ENCODE results near the gene CBFA2T2. TPM values are rescaled to one million over a fixed set of nuclear protein-coding genes. Genes with fewer than 3 reads are reported as not detected.

Gene CBFA2T2
- total RNA-seq, 1 experiment from 2014 or later, result 16.3 TPM

DNA sequence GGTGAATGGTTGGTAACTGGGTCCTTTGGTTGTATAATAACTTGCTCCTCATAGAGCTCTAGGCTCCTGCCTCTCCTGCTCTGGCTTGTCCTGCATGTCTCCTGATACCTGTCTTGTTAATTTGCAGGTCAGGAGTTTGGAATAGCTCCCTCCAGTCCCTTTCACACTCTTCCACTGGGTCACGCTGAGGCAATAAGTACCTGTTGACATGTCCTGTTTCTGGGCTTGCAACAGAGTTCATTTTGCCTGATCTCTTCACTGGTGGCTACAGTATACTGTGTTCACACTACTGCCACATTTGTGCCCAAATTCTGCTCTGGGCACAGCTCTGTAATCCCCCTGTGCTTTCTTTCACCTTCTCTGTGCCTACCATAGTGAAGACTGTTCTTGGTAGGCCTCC, 146.9 kb downstream of the CBFA2T2 start:
- Histone ChIP-seq H3K27ac (ENCODE audit: low read length) (no peak overlapping the region), H3K36me3 (ENCODE audit: control insufficient read depth, insufficient read depth, low read length) (no peaks in the 10 kb centered on the region), H3K27me3 (ENCODE audit: control insufficient read depth, insufficient read depth, low read length) (no peaks in the 10 kb centered on the region), H3K4me3 (ENCODE audit: low read depth in 2 of 2, low read length in 2 of 2) (no peak overlapping the region), H3K9me3 (ENCODE audit: control insufficient read depth, insufficient read depth, low read depth, low read length) (no peaks in the 10 kb centered on the region), H3K4me1 (ENCODE audit: control insufficient read depth, insufficient read depth, low read length) (no peaks in the 10 kb centered on the region)
- ATAC-seq (no peak), DNase-seq (ENCODE audit: low read depth, low spot score) (no peak)
- BruUV-seq (replicated peaks), result no TSS peak
- in situ Hi-C loops (cut with HindIII; ENCODE audit: low pct_unique_long_range_greater_than_20kb, low sequenced_read_pairs) (no loop called here), intact Hi-C loops (cut with micrococcal nuclease; ENCODE audit: unreplicated experiment) (no loop called here)
- ChIA-PET POLR2A (interaction anchor here (0.9 kb wide), 1 partner anchor 73 kb away, joined by 4 read pairs; no protein-coding TSS in a partner anchor), CTCF (no interaction called here)
- TF ChIP-seq SIN3A (IDR thresholded peaks at IDR 0.05; ENCODE audit: borderline replicate concordance, insufficient read depth, low read depth, low read length), result no peak
- TF ChIP-seq TCF7L2 (IDR thresholded peaks at IDR 0.05; ENCODE audit: low read depth, low read length), result no peak
- TF ChIP-seq POLR2AphosphoS5 (IDR thresholded peaks at IDR 0.05; ENCODE audit: low read depth, low read length), result no peak
- TF ChIP-seq, protein P1, sequence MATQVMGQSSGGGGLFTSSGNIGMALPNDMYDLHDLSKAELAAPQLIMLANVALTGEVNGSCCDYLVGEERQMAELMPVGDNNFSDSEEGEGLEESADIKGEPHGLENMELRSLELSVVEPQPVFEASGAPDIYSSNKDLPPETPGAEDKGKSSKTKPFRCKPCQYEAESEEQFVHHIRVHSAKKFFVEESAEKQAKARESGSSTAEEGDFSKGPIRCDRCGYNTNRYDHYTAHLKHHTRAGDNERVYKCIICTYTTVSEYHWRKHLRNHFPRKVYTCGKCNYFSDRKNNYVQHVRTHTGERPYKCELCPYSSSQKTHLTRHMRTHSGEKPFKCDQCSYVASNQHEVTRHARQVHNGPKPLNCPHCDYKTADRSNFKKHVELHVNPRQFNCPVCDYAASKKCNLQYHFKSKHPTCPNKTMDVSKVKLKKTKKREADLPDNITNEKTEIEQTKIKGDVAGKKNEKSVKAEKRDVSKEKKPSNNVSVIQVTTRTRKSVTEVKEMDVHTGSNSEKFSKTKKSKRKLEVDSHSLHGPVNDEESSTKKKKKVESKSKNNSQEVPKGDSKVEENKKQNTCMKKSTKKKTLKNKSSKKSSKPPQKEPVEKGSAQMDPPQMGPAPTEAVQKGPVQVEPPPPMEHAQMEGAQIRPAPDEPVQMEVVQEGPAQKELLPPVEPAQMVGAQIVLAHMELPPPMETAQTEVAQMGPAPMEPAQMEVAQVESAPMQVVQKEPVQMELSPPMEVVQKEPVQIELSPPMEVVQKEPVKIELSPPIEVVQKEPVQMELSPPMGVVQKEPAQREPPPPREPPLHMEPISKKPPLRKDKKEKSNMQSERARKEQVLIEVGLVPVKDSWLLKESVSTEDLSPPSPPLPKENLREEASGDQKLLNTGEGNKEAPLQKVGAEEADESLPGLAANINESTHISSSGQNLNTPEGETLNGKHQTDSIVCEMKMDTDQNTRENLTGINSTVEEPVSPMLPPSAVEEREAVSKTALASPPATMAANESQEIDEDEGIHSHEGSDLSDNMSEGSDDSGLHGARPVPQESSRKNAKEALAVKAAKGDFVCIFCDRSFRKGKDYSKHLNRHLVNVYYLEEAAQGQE (IDR thresholded peaks at IDR 0.05; ENCODE audit: insufficient read depth in 1 of 2, low read depth in 2 of 2, low read length in 1 of 2), result no peak
- no peak for TF ChIP-seq CTCF (IDR thresholded peaks at IDR 0.05)

DNA sequence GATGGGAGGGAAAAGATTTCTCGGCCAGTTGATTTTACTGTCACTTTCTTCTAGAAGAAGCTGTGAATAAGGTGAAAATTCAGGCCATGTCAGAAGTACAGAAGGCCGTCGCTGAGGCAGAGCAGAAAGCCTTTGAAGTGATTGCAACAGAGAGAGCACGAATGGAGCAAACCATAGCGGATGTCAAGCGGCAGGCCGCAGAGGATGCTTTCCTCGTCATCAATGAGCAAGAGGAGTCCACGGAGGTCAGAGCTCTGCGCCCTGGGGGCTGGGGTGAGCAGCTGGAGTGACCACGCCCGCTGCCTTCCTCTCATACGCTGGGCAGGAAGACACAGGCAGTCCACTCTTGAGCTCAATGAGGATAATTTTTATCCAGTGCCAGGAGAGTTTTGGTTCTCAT, 150.4 kb downstream of the CBFA2T2 start:
- in situ Hi-C loops (cut with HindIII; ENCODE audit: low pct_unique_long_range_greater_than_20kb, low sequenced_read_pairs) (no loop called here), intact Hi-C loops (cut with micrococcal nuclease; ENCODE audit: unreplicated experiment) (no loop called here)
- DNase-seq (ENCODE audit: low read depth, low spot score) (no peak), ATAC-seq (no peak)
- Histone ChIP-seq H3K36me3 (ENCODE audit: control insufficient read depth, insufficient read depth, low read length) (no peaks in the 10 kb centered on the region; the same call in 1 of the 2 replicates), H3K27me3 (ENCODE audit: control insufficient read depth, insufficient read depth, low read length) (no peaks in the 10 kb centered on the region), H3K9me3 (ENCODE audit: control insufficient read depth, insufficient read depth, low read depth, low read length) (no peaks in the 10 kb centered on the region), H3K4me3 (ENCODE audit: low read depth in 2 of 2, low read length in 2 of 2) (no peak overlapping the region), H3K4me1 (ENCODE audit: control insufficient read depth, insufficient read depth, low read length) (no peaks in the 10 kb centered on the region; the same call in 1 of the 2 replicates), H3K27ac (ENCODE audit: low read length) (no peak overlapping the region)
- BruUV-seq (replicated peaks), result no TSS peak
- ChIA-PET CTCF (interaction anchor here (0.6 kb wide), 1 partner anchor 1722 kb away, joined by 5 read pairs; no protein-coding TSS in a partner anchor), POLR2A (interaction anchor here (0.6 kb wide), 2 partner anchors 8 to 115 kb away, joined by 4 to 6 read pairs; no protein-coding TSS in a partner anchor)
- no peak for TF ChIP-seq SIN3A (IDR thresholded peaks at IDR 0.05; ENCODE audit: borderline replicate concordance, insufficient read depth, low read depth, low read length)
- TF ChIP-seq TCF7L2 (IDR thresholded peaks at IDR 0.05; ENCODE audit: low read depth, low read length), result no peak
- TF ChIP-seq, protein P1 (IDR thresholded peaks at IDR 0.05; ENCODE audit: insufficient read depth in 1 of 2, low read depth in 2 of 2, low read length in 1 of 2), result no peak
- TF ChIP-seq CTCF (IDR thresholded peaks at IDR 0.05), result no peak
- no peak for TF ChIP-seq POLR2AphosphoS5 (IDR thresholded peaks at IDR 0.05; ENCODE audit: low read depth, low read length)

Data from Panc1 (cell line).